Measurements from ENCODE around the gene ATXN8OS. TPM values are rescaled to one million over a fixed set of nuclear protein-coding genes. Genes with fewer than 3 reads are reported as not detected.

Gene ATXN8OS
- total RNA-seq, 1 donor from 2014 or later = 2.6 TPM

Other genes with a start within 250 kb of the ATXN8OS start
- gene KLHL1, start 626 bp downstream of the ATXN8OS start, total RNA-seq (ENCODE audit: insufficient read depth, low replicate concordance) = 1.4 TPM